Measurements from ENCODE around the gene PROM1.

DNA sequence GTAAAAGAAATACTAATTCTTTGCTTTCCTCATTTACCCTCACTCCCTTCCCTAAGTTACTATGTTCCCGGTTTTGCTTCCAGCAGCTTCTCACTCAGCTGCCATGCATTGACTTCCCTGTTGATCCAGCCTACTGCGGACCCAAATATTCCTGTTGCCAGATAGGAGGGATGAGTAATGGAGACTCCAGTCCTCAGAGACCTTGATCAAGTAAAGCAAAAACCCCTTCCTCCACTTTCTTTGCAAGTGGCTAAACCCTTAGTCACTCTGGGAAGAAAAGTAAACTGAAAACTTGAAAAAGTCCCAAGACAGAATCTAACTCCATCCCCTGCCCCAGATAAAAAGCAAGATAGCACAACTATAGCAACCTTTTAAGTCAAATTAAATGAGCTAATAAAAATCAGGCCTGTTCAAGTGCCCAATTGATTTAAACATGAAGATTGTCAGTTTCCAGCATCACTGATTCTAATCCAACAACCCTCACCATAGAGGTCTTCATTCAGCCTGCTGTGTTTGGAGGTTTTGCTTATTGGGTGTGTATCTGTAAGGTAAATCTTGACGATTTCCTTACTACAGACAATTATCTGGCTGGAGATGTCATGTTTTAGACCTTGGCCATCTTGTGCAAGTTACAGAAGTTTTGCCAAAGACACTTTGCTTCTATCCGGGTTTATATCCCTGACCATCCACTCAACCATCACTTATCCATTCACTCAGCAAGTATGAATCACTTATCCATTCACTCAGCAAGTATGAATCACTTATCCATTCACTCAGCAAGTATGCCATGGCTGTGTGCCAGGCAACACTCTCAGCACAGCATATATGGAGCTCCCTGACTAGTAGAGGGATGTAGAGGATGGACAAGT, 162.9 kb downstream of the PROM1 start:
- no peak for TF ChIP-seq POLR2A (IDR thresholded peaks at IDR 0.05)
- TF ChIP-seq, protein P1, sequence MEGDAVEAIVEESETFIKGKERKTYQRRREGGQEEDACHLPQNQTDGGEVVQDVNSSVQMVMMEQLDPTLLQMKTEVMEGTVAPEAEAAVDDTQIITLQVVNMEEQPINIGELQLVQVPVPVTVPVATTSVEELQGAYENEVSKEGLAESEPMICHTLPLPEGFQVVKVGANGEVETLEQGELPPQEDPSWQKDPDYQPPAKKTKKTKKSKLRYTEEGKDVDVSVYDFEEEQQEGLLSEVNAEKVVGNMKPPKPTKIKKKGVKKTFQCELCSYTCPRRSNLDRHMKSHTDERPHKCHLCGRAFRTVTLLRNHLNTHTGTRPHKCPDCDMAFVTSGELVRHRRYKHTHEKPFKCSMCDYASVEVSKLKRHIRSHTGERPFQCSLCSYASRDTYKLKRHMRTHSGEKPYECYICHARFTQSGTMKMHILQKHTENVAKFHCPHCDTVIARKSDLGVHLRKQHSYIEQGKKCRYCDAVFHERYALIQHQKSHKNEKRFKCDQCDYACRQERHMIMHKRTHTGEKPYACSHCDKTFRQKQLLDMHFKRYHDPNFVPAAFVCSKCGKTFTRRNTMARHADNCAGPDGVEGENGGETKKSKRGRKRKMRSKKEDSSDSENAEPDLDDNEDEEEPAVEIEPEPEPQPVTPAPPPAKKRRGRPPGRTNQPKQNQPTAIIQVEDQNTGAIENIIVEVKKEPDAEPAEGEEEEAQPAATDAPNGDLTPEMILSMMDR (IDR thresholded peaks at IDR 0.05): no peak
